GM12878 (cell line): ENCODE data around the gene SLCO1C1. TPM values are rescaled to one million over a fixed set of nuclear protein-coding genes. Genes with fewer than 3 reads are reported as not detected.

ENCODE experiments used
- ATAC-seq: fragments of 200-7000 bp; cut with Tn5 transposase; 3 replicates; pipeline ENCODE4 v1.9.1; 2020; ENCODE audit warnings: mild to moderate bottlenecking, moderate library complexity
- BruUV-seq: library from RNA; stranded (reverse); fragments of 400-500 nt; replicated peaks from 2 replicates; lab custom pipeline; 2021; lab: Mats Ljungman, UMichigan
- CTCF ChIA-PET: fragments of 300-600 bp; sonication (Branson Sonifier 250); formaldehyde crosslinking; extraction: SDS; loops from one replicate; lab custom pipeline; 2021; ENCODE audit warnings: inconsistent platforms; lab: Yijun Ruan, JAX
- POLR2A ChIA-PET: fragments of 350-600 bp; formaldehyde crosslinking; extraction: SDS; loops from one replicate; lab custom pipeline; 2021; ENCODE audit warnings: inconsistent platforms; lab: Charles Lee
- RAD21 ChIA-PET: fragments of 300-600 bp; sonication (Branson Sonifier 250); formaldehyde crosslinking; loops from one replicate; lab custom pipeline; 2023; ENCODE audit warnings: antibody characterized with exemption; ENCODE audit not compliant: unreplicated experiment; lab: Charles Lee
- SMC1A ChIA-PET: fragments of 300-600 bp; sonication (Branson Sonifier 250); formaldehyde crosslinking; loops from one replicate; lab custom pipeline; 2023; ENCODE audit not compliant: unreplicated experiment, uncharacterized antibody; lab: Charles Lee
- DNase-seq: peaks from one replicate; pipeline ENCODE4 v3.0.0-alpha.2; 2011; ENCODE audit warnings: low read depth, low spot score
- FAIRE-seq: peaks from 3 replicates; lab custom pipeline; 2011; peaks lifted over from hg19 to GRCh38; lab: Jason Lieb, UNC
- H2AFZ ChIP-seq: 2 replicates; pipeline ENCODE4 v1.6.0; 2011; ENCODE audit warnings: low read depth, low read length, control low read depth; ENCODE audit not compliant: control insufficient read depth
- H3K27ac ChIP-seq: 2 replicates; pipeline ENCODE4 v1.5.1; 2011; ENCODE audit warnings: control low read depth; ENCODE audit not compliant: control insufficient read depth, insufficient read depth
- H3K27me3 ChIP-seq, 2 experiments: replicated peaks in 1 of 2; 2 replicates each; pipeline versions ENCODE4 v1.6.0 to v1.6.1; 2011; ENCODE audit warnings: low read length in 1 of 2; ENCODE audit not compliant: control insufficient read depth in 2 of 2, insufficient read depth in 2 of 2
- H3K36me3 ChIP-seq, 2 experiments: 2 replicates each; pipeline ENCODE4 v1.5.1; 2011; ENCODE audit warnings: low read length in 1 of 2; ENCODE audit not compliant: control insufficient read depth in 2 of 2, insufficient read depth in 2 of 2
- H3K4me1 ChIP-seq: 2 replicates; pipeline ENCODE4 v1.6.1; 2011; ENCODE audit warnings: mild to moderate bottlenecking, low read length, moderate library complexity, mixed read lengths; ENCODE audit not compliant: control insufficient read depth, insufficient read depth
- H3K4me2 ChIP-seq: 2 replicates; pipeline ENCODE4 v1.6.0; 2011; ENCODE audit warnings: control low read depth; ENCODE audit not compliant: control insufficient read depth, insufficient read depth
- H3K4me3 ChIP-seq: fragments of 200-600 bp; sonication (generic); 2 replicates; pipeline ENCODE4 v1.5.1; 2016
- H3K79me2 ChIP-seq: 2 replicates; pipeline ENCODE4 v1.6.0; 2011; ENCODE audit warnings: low read length; ENCODE audit not compliant: control insufficient read depth, insufficient read depth
- H3K9ac ChIP-seq: 2 replicates; pipeline ENCODE4 v1.8.0; 2011; ENCODE audit warnings: low read length, control low read depth, mixed read lengths; ENCODE audit not compliant: control insufficient read depth, insufficient read depth
- H3K9me3 ChIP-seq: replicated peaks from 3 replicates; pipeline ENCODE4 v1.5.1; 2011; ENCODE audit warnings: mild to moderate bottlenecking, low read length; ENCODE audit not compliant: control insufficient read depth, insufficient read depth
- H4K20me1 ChIP-seq: 2 replicates; pipeline ENCODE4 v1.6.0; 2011; ENCODE audit not compliant: control insufficient read depth, insufficient read depth
- ATF7 ChIP-seq: fragments of 450-650 bp; IDR thresholded peaks from 2 replicates; pipeline ENCODE4 v1.6.1; 2016; ENCODE audit warnings: low read depth, mild to moderate bottlenecking
- BRCA1 ChIP-seq: IDR thresholded peaks from 2 replicates; pipeline ENCODE4 v1.6.1; 2011; ENCODE audit warnings: low read depth, low read length, improper control_type of control experiment
- CBX5 ChIP-seq: sonication (generic); IDR thresholded peaks from 2 replicates; pipeline ENCODE4 v1.6.1; 2016; ENCODE audit warnings: low read depth, moderate library complexity, mild to moderate bottlenecking, inconsistent platforms
- KDM1A ChIP-seq: fragments of 200-600 bp; sonication (generic); IDR thresholded peaks from 2 replicates; pipeline ENCODE4 v1.6.1; 2016; ENCODE audit warnings: borderline replicate concordance
- NFXL1 ChIP-seq: fragments of 450-650 bp; IDR thresholded peaks from 2 replicates; pipeline ENCODE4 v1.6.1; 2017; ENCODE audit warnings: antibody characterized with exemption, mild to moderate bottlenecking, borderline replicate concordance
- SMC3 ChIP-seq: IDR thresholded peaks from 2 replicates; pipeline ENCODE4 v1.6.1; 2011; ENCODE audit warnings: low read length, improper control_type of control experiment, borderline replicate concordance
- WGBS: methylation state at CpG from one replicate; pipeline ENCODE4 v1.1.6; 2016; ENCODE audit warnings: low lambda C conversion rate; ENCODE audit not compliant: insufficient replicate concordance, insufficient coverage; ENCODE audit errors: missing lambda C conversion rate; 5-methylcytosine and 5-hydroxymethylcytosine counted together
- in situ Hi-C: fragments of 300-500 bp; cut with MboI; formaldehyde crosslinking; loops from 9 replicates; pipeline ENCODE4 v1.14.3; 2018; ENCODE audit warnings: mixed read lengths
- intact Hi-C: fragments of 100-400 bp; cut with micrococcal nuclease; formaldehyde crosslinking; loops from one replicate; pipeline ENCODE4 v1.14.2; 2022; ENCODE audit not compliant: unreplicated experiment
- polyA plus RNA-seq, 11 experiments: library from polyadenylated mRNA; depleted of rRNA in 4 of 11; unstranded in 6 of 11; stranded (reverse) in 5 of 11; fragments of >200 nt; fragmentation: Nextera tagmentation in 4 of 11; fragmentation: Illumina TruSeq in 1 of 11; extraction: Ambion mirVana in 4 of 11; extraction: Trizol in 1 of 11; gene quantifications; 1 replicate in 1 of 11; 2 replicates in 10 of 11; pipeline versions ENCODE4 v1.2.1 to v1.2.3, GENCODE V29; 2011 to 2016; ENCODE audit warnings: inconsistent platforms in 2 of 11, missing spikeins in 2 of 11, low read depth in 1 of 11
- total RNA-seq, 4 experiments: library from RNA; depleted of rRNA in 3 of 4; stranded (reverse); fragments of >200 nt in 3 of 4; fragmentation: Illumina TruSeq in 1 of 4; extraction: Trizol in 1 of 4; gene quantifications; 2 replicates each; pipeline versions ENCODE4 v1.2.1 to v1.2.3, GENCODE V29; 2013 to 2021
- TF ChIP-seq, protein P1 (sequence below): fragments of 450-650 bp; IDR thresholded peaks from 2 replicates; pipeline ENCODE4 v1.6.1; 2016; ENCODE audit warnings: mild to moderate bottlenecking, moderate library complexity, borderline replicate concordance
- TF ChIP-seq, protein P2 (sequence below): fragments of 450-650 bp; IDR thresholded peaks from 2 replicates; pipeline ENCODE4 v1.6.1; 2017; ENCODE audit warnings: borderline replicate concordance
- TF ChIP-seq, protein P3 (sequence below), 3 experiments: IDR thresholded peaks in 2 of 3; conservative IDR thresholded peaks in 1 of 3; 2 replicates each; pipeline ENCODE4 v1.5.1; 2011; ENCODE audit warnings: low read depth in 3 of 3, low read length in 3 of 3, mild to moderate bottlenecking in 3 of 3, control low read depth in 2 of 3, moderate library complexity in 2 of 3, inconsistent platforms in 1 of 3, mixed read lengths in 1 of 3; ENCODE audit not compliant: control insufficient read depth in 2 of 3, insufficient read depth in 1 of 3; ENCODE audit errors: extremely low read depth in 1 of 3

SLCO1C1 gene
- total and polyA plus RNA-seq, 10 of the 15 experiments (the other 5 are each of a cell fraction or from before 2014, with no cell fraction given): 0.22 TPM; not detected in 9

DNA sequence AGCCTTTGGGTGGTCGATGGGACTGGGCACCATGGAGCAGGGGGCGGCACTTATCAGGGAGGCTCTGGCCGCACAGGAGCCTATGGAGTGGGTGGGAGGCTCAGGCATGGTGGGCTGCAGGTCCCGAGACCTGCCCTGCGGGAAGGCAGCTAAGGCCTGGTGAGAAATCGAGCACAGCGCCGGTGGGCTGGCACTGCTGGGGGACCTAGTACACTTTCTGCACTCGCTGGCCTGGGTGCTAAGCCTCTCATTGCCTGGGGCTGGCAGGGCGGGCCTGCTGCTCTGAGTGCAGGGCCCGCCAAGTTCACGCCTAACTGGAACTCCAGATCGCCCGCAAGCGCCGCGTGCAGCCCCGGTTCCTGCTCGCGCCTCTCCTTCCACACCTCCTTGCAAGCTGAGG, 82.3 kb downstream of the SLCO1C1 start:
- Histone ChIP-seq H2AFZ (no peak overlapping the region), H3K9ac (no peak overlapping the region), H3K36me3 (no peaks in the 10 kb centered on the region), H4K20me1 (no peaks in the 10 kb centered on the region), H3K27ac (no peak overlapping the region), H3K9me3 (no peaks in the 10 kb centered on the region), H3K4me2 (no peak overlapping the region), H3K4me3 (no peak overlapping the region), H3K27me3 (no peaks in the 10 kb centered on the region), H3K4me1 (no peaks in the 10 kb centered on the region), H3K79me2 (no peaks in the 10 kb centered on the region)
- POLR2A ChIA-PET: no interaction called here
- in situ Hi-C loops: no loop called here
- SMC1A ChIA-PET: no interaction called here
- BruUV-seq: no TSS peak
- intact Hi-C loops: no loop called here
- CTCF ChIA-PET: no interaction called here
- TF ChIP-seq SMC3: no peak
- TF ChIP-seq BRCA1: no peak
- TF ChIP-seq, protein P1, sequence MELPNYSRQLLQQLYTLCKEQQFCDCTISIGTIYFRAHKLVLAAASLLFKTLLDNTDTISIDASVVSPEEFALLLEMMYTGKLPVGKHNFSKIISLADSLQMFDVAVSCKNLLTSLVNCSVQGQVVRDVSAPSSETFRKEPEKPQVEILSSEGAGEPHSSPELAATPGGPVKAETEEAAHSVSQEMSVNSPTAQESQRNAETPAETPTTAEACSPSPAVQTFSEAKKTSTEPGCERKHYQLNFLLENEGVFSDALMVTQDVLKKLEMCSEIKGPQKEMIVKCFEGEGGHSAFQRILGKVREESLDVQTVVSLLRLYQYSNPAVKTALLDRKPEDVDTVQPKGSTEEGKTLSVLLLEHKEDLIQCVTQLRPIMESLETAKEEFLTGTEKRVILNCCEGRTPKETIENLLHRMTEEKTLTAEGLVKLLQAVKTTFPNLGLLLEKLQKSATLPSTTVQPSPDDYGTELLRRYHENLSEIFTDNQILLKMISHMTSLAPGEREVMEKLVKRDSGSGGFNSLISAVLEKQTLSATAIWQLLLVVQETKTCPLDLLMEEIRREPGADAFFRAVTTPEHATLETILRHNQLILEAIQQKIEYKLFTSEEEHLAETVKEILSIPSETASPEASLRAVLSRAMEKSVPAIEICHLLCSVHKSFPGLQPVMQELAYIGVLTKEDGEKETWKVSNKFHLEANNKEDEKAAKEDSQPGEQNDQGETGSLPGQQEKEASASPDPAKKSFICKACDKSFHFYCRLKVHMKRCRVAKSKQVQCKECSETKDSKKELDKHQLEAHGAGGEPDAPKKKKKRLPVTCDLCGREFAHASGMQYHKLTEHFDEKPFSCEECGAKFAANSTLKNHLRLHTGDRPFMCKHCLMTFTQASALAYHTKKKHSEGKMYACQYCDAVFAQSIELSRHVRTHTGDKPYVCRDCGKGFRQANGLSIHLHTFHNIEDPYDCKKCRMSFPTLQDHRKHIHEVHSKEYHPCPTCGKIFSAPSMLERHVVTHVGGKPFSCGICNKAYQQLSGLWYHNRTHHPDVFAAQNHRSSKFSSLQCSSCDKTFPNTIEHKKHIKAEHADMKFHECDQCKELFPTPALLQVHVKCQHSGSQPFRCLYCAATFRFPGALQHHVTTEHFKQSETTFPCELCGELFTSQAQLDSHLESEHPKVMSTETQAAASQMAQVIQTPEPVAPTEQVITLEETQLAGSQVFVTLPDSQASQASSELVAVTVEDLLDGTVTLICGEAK: no peak
- TF ChIP-seq ATF7: no peak
- no peak for TF ChIP-seq KDM1A
- TF ChIP-seq NFXL1: no peak
- TF ChIP-seq, protein P2, sequence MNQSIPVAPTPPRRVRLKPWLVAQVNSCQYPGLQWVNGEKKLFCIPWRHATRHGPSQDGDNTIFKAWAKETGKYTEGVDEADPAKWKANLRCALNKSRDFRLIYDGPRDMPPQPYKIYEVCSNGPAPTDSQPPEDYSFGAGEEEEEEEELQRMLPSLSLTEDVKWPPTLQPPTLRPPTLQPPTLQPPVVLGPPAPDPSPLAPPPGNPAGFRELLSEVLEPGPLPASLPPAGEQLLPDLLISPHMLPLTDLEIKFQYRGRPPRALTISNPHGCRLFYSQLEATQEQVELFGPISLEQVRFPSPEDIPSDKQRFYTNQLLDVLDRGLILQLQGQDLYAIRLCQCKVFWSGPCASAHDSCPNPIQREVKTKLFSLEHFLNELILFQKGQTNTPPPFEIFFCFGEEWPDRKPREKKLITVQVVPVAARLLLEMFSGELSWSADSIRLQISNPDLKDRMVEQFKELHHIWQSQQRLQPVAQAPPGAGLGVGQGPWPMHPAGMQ: no peak
- TF ChIP-seq, protein P3, sequence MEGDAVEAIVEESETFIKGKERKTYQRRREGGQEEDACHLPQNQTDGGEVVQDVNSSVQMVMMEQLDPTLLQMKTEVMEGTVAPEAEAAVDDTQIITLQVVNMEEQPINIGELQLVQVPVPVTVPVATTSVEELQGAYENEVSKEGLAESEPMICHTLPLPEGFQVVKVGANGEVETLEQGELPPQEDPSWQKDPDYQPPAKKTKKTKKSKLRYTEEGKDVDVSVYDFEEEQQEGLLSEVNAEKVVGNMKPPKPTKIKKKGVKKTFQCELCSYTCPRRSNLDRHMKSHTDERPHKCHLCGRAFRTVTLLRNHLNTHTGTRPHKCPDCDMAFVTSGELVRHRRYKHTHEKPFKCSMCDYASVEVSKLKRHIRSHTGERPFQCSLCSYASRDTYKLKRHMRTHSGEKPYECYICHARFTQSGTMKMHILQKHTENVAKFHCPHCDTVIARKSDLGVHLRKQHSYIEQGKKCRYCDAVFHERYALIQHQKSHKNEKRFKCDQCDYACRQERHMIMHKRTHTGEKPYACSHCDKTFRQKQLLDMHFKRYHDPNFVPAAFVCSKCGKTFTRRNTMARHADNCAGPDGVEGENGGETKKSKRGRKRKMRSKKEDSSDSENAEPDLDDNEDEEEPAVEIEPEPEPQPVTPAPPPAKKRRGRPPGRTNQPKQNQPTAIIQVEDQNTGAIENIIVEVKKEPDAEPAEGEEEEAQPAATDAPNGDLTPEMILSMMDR (IDR thresholded peaks at IDR 0.05 in 2 of 3, conservative IDR thresholded peaks at IDR 0.05 in 1 of 3; ENCODE audit: control insufficient read depth in 2 of 3, extremely low read depth in 1 of 3, insufficient read depth in 1 of 3, low read depth in 3 of 3, low read length in 3 of 3): no peak
- no peak for TF ChIP-seq CBX5
- FAIRE-seq (no peak), ATAC-seq (no peak), DNase-seq (no peak)
- RAD21 ChIA-PET: no interaction called here
- 53% methylated on average over 16 of the region's 20 CpGs for WGBS
